ES-I3 (cell line): Measurements from ENCODE around the gene L3MBTL1.
"Not testable (repeated sequence)": the region's sequence is repeated elsewhere in the genome, so short reads cannot be mapped to it uniquely, and the experiment has no call there.

Experiments used
- H3K36me3 ChIP-seq: 2 replicates; pipeline ENCODE4 v1.6.1; 2013; ENCODE audit warnings: mild to moderate bottlenecking, low read length, control low read depth, moderate library complexity; ENCODE audit not compliant: insufficient read depth
- H3K4me1 ChIP-seq: 2 replicates; pipeline ENCODE4 v1.6.1; 2013; ENCODE audit warnings: mild to moderate bottlenecking, control low read depth, low read length; ENCODE audit not compliant: insufficient read depth
- H3K9ac ChIP-seq: 2 replicates; pipeline ENCODE4 v1.6.1; 2013; ENCODE audit warnings: low read depth, mild to moderate bottlenecking, low read length, moderate library complexity
- H3K9me3 ChIP-seq: 2 replicates; pipeline ENCODE4 v1.6.1; 2013; ENCODE audit warnings: mild to moderate bottlenecking, low read length, moderate library complexity; ENCODE audit not compliant: control insufficient read depth, insufficient read depth

L3MBTL1 gene

DNA sequence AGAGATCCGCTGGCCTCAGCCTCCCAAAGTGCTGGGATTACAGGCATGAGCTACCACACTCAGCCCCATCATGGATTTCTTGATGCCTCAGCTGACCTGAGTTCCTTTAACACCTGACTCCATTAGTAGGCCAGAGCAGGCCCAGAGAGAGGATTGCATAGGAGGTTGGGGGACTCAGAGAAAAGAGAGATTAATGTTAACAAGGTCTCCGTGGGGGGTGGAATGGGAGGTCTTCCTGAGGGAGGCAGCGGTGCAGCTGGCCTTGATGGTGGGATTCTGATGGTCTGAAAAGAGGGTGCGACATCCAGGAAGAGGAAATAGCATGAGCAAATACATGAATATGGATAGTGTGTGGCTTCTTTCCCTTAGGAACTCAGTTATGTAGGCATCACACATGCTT lies 61.2 kb downstream of the L3MBTL1 start:
- Histone ChIP-seq H3K9ac (no peak overlapping the region), H3K36me3 (no peaks in the 10 kb centered on the region), H3K9me3 (no peaks in the 10 kb centered on the region), H3K4me1 (no peaks in the 10 kb centered on the region)

- H3K4me1 ChIP-seq, result no peaks in the 10 kb centered on the region
- no peaks in the 10 kb centered on the region for H3K36me3 ChIP-seq
- no peak overlapping the region for H3K9ac ChIP-seq
- H3K9me3 ChIP-seq, result no peaks in the 10 kb centered on the region
Observed at GRCh38 chr20:43569282-43569681, 61.8 kb downstream of the L3MBTL1 start.

DNA sequence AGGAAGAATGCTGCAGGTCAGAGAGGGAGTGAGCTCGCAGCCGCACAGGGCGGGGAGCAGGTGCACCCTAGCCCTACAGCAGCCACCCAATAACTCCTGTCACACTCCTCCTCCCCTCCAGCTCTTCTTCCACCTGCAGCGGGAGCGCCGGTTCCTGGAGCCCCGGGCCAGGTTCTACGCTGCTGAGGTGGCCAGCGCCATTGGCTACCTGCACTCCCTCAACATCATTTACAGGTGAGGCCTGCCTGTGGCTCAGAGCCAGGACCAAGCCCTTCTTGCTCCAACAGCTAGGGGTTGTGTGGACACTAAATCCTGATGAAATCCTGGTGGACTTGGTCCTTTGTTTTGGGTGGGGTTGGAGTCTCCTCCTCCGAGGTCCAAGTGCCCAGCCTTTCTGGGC lies 63.0 kb downstream of the L3MBTL1 start:
- Histone ChIP-seq H3K9me3 (no peaks in the 10 kb centered on the region), H3K9ac (no peak overlapping the region), H3K4me1 (no peaks in the 10 kb centered on the region), H3K36me3 (no peaks in the 10 kb centered on the region)

DNA sequence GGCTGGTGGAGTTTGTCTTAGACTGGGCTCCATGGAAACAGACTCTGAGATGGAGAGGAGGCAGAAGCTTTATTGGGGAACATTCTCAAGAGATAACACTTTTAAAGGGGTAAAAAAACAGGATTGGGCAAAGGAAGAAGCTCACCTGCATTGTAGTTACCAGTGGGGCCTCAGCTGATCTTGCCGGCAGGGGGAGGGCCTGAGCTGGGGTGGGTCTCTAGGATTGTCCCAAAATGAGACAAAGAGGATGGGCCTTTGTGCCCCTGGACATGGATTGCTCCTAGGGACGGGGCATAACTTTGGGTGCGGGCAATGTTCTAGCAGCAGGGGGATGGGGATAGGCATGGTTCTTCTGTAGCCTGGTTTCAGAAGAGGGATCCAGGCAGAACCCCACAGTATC lies 63.8 kb downstream of the L3MBTL1 start:
- Histone ChIP-seq H3K4me1 (no peaks in the 10 kb centered on the region), H3K9me3 (no peaks in the 10 kb centered on the region), H3K9ac (no peak overlapping the region), H3K36me3 (no peaks in the 10 kb centered on the region)

DNA sequence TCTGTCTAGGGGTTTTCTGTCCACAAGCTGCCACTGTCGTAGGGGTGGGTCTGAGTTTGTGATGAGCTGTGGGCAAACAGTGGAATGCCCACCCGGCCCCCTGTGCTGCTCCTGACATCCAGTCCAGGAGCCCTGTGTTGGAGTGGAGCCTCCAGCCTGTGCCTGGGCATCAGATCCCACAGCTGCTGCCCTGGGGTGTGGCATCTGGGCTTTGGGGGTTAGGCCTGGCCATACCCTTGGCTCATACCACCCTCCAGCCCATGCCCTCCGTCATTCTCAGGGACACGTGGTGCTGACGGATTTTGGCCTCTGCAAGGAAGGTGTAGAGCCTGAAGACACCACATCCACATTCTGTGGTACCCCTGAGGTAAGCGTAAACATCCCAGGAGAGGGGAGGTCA lies 64.3 kb downstream of the L3MBTL1 start:
- no peaks in the 10 kb centered on the region for H3K9me3 ChIP-seq
- H3K36me3 ChIP-seq, result no peaks in the 10 kb centered on the region
- no peak overlapping the region for H3K9ac ChIP-seq
- no peaks in the 10 kb centered on the region for H3K4me1 ChIP-seq

DNA sequence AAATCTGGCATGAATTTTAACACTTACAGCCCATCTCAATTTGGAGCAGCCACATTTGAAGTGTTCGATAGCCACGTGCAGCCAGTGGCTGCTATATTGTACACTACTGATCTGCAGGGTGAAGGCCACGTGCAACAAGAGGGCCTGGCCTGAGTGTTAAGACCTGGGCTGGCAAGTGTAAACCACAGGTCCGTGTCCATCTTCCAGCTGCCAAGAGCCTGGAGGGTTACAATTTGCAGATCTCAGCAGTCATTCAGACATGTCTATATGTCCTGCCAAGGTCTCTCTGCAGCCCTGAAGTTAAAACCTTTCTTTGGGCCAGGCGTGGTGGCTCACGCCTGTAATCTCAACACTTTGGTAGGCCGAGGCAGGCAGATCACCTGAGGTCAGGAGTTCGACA lies 65.4 kb downstream of the L3MBTL1 start:
- Histone ChIP-seq H3K9ac (no peak overlapping the region), H3K36me3 (no peaks in the 10 kb centered on the region), H3K9me3 (no peaks in the 10 kb centered on the region), H3K4me1 (no peaks in the 10 kb centered on the region)

GRCh38 chr20:43576108-43576507 lies 68.6 kb downstream of the L3MBTL1 start:
- H3K4me1 ChIP-seq, result no peaks in the 10 kb centered on the region
- H3K9me3 ChIP-seq, result no peaks in the 10 kb centered on the region
- no peaks in the 10 kb centered on the region for H3K36me3 ChIP-seq
- H3K9ac ChIP-seq, result no peak overlapping the region

DNA sequence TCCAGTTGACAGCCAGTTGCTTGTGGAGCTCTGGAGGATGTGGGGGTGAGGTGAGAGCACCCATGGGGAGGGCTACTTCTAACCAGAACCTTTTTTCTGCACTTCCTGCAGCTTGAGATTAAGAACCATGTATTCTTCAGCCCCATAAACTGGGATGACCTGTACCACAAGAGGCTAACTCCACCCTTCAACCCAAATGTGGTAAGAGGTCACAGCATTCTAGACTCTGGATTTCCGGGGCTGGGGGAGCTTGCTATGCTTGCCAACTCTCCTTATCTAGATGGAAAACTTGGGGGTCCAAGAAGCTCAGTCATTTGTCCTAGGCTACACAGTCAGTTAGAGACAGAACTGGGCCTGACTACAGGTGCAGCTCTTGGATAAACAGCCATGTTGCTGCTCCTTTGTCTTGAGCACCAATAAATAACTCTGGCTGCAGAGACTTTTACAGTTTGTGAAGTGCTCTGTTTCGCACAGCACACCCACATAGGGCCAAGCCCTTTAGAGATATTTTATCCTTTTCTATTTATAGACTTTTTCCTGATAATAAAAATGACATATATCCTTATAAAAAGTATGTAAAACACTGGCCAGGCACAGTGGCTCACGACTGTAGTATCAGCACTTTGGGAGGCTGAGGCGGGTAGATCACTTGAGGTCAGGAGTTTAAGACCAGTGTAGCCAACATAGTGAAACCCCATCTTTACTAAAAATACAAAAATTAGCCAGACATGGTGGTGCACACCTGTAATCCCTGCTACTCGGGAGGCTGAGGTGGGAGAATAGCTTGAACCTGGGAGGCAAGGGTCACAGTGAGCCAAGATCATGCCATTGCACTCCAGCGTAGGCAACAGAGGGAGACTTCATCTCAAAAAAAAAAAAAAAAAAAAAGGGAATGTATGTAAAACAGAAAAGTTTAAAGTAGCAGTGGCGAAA lies 72.6 kb downstream of the L3MBTL1 start:
- no peaks in the 10 kb centered on the region for H3K9me3 ChIP-seq
- H3K36me3 ChIP-seq, result no peaks in the 10 kb centered on the region
- H3K4me1 ChIP-seq, result peaks cover 12% of the 10 kb centered on the region
- H3K9ac ChIP-seq, result no peak overlapping the region

- H3K36me3 ChIP-seq, result no peaks in the 10 kb centered on the region
- no peak overlapping the region for H3K9ac ChIP-seq
- H3K9me3 ChIP-seq, result no peaks in the 10 kb centered on the region
- H3K4me1 ChIP-seq, result peaks cover 12% of the 10 kb centered on the region
Observed at GRCh38 chr20:43583133-43583864, 75.8 kb downstream of the L3MBTL1 start.

DNA sequence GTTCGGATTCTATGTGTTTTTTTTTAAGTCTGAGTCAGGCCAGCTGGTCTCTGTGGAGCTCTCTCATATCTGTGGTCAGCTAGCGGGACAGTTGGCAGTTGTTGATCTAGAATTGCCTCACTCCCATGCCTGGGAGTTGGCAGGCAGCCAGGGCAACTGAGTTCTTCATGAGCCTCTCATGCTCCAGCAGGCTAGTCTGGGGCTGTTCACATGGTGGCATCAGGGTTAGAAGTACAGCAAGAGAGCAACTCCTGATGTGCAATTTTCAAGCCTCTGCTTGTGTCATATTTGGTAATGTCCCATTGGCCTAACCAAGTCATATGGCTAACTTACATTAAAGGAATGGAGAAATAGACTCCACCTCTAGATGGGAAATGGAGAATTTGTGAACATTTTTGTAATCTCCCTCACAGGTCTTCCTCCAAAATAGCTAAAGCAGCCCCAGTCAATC lies 76.5 kb downstream of the L3MBTL1 start:
- Histone ChIP-seq H3K9ac (no peak overlapping the region), H3K9me3 (no peaks in the 10 kb centered on the region), H3K36me3 (no peaks in the 10 kb centered on the region), H3K4me1 (peaks cover 12% of the 10 kb centered on the region)

GRCh38 chr20:43584448-43585136 lies 77.1 kb downstream of the L3MBTL1 start:
- Histone ChIP-seq H3K9me3 (no peaks in the 10 kb centered on the region), H3K36me3 (no peaks in the 10 kb centered on the region), H3K9ac (no peak overlapping the region), H3K4me1 (peaks cover 12% of the 10 kb centered on the region)

- Histone ChIP-seq H3K36me3 (no peaks in the 10 kb centered on the region), H3K4me1 (peaks cover 12% of the 10 kb centered on the region), H3K9me3 (no peaks in the 10 kb centered on the region), H3K9ac (no peak overlapping the region)
Observed at GRCh38 chr20:43586641-43587040, 79.1 kb downstream of the L3MBTL1 start.

GRCh38 chr20:43588526-43588925 lies 81.0 kb downstream of the L3MBTL1 start:
- H3K9me3 ChIP-seq, H3K36me3 ChIP-seq, H3K9ac ChIP-seq: not testable (repeated sequence)
- peaks cover 12% of the 10 kb centered on the region for H3K4me1 ChIP-seq

DNA sequence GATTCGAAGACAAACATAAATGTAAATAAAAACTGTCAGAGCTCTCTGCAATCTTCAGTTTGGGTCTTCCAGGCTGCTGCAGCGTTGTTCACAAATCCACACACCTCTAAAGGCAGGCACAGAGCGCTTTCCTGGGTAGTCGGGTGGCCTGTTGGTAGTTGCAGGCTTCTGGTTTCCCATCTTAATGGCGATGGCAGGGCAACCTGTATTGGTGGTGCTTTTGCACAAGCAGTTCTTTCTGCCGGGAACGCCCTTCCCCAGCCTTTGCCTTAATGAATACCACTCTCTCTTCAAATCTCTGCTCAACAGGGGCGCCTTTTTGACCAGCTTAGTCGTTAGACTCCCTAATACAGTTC lies 82.5 kb downstream of the L3MBTL1 start:
- no peaks in the 10 kb centered on the region for H3K9me3 ChIP-seq
- peaks cover under 1% of the 10 kb centered on the region; the same call in 1 of the 2 replicates for H3K4me1 ChIP-seq

More for the DNA sequence above, 82.5 kb downstream of the L3MBTL1 start:
- H3K36me3 ChIP-seq, result 0 out of 2 replicates have a peak, but pooled peaks cover 5% of the 10 kb centered on the region
- peak overlapping the region; percentile 85 for H3K9ac ChIP-seq
